GM18909 (cell line): ENCODE results near the gene KCNH5.

Experiments
- ATAC-seq: cut with Tn5 transposase; IDR thresholded peaks from one replicate; pipeline ENCODE4 v1.9.1; 2021; ENCODE audit warnings: mild to moderate bottlenecking; ENCODE audit not compliant: unreplicated experiment, poor library complexity

Gene KCNH5

DNA sequence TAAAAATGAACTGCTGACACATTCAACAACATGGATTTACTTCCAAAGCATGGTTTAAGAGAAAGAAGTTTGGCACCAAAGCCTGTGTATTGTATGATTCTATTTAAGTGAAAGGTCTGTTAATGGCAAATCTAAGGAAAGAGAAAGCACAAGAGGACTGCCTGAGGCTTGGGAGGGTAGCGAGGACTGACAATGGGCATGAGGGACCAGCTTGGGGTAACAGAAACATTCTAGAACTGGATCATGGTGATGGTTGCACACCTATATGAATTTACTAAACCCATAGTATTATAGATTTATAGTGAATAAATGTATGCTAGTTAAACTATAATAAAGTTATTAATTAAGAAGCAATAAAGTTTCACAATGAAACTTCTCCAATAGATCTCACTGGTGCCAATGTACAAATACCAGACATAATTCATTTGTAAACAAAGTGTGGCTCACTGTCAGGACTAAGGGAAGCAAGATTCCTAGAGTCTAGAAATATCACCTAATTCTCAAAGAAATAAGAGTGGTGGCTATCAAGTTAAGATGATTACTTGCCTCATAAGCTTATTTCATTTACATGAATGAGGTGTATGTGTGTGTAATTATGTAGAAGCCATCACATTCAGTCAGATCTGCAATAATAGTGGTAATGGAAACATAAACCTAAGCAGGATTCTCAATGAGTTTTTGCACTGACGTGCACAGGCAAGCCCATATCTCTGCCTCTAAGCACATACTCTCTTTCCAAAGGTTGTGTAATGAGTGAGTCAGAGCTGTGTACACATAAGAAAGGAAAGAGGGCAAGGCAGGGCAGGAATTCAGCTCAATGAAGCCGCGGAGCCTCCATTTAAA lies 353.4 kb downstream of the KCNH5 start:
- no peak for ATAC-seq

DNA sequence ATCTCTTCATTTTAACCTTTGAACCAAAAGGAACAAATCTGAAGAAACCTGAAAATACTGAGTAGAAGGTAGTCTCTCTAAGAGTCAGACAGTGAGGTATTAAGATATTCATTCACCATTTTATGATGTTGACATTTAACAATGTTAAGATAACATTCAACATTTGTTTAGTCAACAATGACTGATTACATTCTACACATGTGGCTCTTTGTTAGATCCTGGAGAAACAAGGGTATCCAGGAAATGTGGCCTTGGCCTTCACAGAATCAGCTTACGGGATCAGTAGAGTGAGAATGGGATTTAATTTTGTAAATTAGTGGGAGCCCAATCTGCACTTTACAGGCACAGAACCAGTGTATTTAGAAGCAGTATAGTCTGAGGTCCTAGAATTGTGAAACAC lies 355.5 kb downstream of the KCNH5 start:
- no peak for ATAC-seq

DNA sequence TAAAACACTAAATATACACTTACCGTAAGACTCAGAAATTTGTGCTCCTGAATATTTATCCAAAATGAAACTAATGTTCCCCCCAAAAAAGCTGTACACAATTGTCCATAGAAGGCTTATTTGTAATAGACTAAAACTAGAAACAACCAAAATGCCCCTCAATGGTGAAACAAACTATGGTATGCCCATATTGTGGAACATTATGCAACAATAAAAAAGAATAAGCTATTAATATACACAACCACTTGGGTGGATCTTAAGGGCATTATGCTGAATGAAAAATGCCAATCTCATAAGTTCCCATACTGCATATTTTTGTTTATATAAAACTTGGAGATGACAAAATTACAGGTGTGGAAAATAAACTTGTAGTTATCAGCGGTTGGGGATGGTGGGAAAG lies 357.4 kb downstream of the KCNH5 start:
- no peak for ATAC-seq

DNA sequence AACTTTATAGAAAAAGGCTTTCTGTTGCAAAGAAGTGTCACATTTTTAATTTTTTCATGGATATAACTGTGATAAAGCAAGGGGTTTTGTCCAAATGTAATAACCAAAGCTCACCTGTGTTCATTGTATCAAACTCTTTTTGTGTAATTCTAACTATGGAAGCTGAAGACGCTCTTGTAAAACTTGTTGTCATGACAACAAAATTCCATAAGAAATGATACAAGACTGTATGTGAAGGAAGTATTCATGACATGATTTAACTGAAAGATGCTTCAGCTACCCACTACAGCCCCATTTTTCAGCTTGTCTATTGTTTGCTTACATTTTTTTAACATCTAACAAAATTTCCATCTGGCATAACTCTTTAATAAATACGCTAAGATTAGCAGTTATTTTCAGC lies 360.9 kb downstream of the KCNH5 start:
- ATAC-seq, result no peak

DNA sequence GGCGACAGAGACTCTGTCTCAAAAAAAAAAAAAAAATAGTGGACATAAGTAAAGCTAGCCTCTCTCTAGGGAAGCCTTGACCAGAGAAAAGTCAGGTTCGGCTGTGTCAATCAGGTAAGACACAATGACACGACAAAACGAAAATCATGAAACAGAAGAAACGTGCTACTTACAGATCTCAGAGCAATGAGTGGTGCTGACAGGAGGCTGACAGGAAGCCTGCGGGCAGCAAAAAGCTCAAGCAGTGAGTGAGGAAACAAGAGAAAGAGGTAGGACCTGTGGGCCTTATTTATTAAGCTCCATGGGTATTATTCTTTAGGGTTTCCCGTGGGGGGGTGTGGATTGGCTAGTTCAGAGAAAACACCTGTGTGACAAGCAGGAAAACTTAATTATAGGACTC lies 363.1 kb downstream of the KCNH5 start:
- ATAC-seq, result no peak

DNA sequence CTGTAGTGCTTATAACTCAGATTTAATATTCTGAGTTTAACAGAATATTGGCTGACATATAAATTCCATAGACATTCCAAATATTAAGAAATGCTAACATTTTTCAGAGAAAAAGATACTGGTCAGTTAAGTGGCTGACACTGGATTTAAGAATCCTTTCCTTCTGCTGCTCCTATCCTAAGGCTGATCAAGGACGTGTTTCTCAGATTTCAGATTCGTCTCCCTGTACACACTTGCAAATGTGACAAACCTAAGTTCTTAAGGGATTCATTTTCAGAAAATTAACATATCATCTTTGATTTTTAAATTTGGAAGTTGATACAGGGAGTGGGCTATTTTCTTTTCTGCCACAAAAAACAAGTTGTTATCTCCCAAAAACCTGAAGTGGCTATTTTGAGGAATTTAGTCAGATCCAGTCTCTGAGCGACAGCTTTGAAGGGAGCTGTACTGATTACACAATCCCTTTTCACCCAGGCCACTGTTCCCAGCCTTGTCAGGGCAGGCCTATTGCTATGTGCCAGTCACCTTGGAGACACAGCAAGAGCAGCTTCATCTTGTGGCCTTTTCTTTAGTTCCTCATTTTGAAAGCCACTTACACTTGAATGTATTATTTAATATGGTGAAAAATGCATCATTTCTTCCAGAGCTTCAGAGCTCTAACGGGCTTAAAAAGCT lies 370.6 kb downstream of the KCNH5 start:
- no peak for ATAC-seq

DNA sequence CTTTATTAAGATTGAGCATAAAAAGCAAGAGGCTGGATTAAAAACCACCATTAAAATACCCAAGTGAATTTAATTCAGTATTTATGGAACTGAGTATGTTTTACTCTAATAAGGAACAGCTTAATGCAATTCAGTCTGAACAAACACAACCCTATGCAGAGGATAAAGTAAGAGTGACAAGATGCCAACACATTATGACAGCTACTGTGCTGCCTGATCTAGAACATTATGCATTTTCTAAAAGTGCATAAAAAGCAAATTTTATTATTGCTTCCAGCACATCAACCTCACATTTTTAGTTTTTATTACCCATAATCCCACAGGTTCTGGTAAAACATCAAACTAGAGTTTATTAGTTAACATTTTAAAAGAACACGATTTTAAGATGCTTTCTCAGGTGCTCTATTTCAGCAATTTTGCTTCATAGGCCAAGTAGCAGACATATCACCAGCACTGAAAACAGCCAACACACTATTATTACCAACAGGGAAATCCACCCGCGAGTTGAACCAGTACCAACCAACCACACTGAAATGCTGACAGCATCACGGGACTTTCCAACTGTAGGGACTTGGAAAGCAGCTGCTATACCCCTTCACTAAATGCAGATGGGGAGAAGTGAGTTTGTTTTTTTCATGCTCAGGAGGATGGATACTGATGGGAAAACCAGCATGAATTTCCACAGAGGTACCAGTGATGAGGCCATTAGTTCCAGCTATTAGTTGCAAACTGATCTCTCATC lies 372.1 kb downstream of the KCNH5 start:
- ATAC-seq, result no peak

DNA sequence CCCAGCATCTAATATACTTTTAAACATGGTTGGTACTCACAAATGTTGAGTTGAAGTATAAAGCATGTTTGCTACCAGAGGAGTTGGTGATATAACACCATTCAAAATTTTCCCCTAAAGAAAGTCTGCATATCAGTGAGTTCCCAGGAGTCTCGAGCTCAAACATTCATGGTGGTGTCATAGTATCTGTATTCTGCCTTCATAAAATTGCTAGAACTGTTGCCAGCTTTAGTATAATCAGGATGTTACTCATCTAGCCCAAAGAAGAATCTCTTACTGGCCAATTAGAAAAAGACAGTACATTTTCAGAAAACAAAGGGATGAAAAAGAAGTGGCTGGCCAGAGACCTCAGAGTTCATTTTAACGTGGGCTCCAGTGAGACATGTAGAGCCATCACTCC lies 374.7 kb downstream of the KCNH5 start:
- no peak for ATAC-seq

DNA sequence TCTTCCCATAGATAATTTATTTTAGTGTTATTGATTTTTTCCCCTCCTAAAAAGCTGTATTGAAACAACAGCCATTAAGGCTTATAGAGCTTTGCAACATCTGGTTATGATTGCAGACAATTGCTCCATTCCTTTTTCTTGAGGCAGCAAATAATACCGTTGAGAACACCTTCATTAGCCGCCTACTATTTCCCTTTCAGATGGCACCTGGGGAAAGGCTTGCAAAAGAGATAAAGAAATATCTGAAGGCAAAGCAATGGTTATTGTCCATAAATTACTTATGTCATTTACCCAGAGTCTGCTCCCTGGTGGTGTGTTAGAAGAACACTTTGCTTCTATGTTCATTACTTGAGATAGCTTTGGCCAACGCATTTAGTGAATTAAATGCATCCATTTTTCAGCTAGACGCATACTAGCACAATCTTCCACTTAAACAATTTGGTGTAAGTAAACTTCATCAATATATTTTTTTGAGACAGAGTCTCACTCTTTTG lies 377.8 kb downstream of the KCNH5 start:
- no peak for ATAC-seq

DNA sequence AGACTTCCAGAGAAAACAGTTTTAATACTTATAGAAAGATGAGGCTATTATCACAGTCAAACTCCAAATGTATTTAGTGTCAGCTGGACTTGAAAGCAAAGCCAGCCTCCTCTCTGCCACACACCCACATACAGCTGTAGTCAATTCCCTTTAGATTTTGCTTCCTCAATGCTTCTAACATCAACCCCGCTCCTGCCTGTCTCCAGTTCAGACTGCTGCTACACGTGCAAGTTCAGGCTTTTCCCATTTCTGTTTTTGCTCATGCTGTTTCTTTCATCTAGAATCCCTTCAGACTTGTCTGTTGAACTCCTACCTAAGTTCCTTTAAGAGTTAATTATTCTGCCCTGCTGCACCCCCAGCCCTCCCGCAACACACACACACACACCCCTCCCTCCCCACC lies 380.0 kb downstream of the KCNH5 start:
- no peak for ATAC-seq

DNA sequence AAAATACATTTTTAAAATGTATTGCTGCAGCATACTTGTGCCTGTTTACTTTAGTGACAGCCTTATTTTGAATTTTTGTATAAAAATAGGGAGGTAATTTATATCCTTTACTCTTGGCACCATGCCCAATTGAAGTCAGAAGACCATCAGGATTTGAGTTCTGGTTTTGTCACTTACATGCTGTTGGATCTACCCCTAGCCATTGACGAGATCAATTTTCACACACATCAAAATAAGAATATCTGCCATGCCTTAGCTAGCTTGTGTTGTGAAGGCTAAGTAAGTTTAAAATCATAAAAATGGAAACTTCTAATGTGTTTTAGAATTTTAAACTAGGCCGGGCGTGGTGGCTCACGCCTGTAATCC lies 381.8 kb downstream of the KCNH5 start:
- ATAC-seq, result no peak

DNA sequence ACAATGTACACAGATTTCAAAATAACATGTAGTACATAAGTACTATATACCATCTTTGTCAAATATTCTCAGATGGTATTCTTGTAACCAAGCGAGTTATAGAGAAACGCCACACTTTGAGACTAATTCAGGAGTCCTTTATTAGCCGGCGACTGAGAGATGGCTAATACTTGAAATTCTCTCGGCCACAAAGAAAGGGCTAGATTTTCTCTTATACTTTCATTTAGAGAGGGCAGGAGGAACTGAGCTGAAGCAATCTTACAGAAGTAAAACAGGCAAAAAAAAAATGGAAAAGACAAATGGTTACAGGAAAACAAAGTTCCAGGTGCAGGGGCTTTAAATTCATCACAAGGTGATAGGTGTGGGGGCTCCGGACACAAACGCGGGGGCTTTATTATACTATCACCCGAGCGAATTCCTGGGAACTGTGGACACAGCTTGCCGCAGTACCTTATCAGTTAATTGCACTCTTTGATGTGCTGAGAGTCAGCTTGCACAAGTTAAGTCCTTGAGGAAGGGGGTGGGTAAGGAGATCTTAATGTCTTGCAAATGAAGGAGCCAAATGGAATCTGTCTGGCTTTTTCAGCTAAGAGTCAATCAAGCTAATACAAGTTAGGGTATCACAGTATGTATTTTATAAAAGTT lies 382.3 kb downstream of the KCNH5 start:
- no peak for ATAC-seq

DNA sequence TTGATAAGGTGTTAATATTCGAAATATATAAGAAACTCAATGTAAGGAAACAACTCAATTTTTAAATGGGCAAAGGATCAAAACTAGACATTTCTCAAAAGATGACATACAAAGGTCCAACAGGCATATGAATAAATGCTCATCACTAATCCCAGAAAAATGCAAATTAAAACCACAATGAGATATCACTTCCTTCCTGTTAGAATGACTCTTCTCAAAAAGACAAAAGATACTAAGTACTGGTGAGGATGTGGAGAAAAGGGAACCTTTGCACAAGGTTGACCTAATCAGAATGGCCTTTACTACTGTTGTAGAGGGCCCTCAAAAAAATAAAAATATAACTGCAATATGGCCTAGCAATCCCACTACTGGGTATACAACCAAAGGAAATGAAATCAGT lies 383.4 kb downstream of the KCNH5 start:
- ATAC-seq, result no peak

DNA sequence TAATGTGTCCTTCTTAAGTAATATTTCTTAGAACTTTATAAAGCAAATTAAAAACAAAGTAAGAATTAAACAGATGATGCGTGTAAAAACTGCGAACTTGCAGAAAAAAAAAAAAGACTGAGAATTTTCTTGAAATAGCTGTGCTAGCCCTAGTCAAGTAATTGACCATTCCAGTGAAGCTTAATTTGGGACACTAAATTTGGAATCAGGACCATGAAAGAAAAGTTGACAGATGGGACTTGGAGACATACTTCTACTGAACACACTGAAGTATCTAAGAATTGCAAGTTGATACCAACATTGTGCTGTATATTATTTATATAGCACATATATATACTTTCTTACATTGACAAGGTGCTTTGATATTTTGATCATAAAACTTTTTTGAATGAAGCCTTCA lies 386.6 kb downstream of the KCNH5 start:
- ATAC-seq, result no peak

DNA sequence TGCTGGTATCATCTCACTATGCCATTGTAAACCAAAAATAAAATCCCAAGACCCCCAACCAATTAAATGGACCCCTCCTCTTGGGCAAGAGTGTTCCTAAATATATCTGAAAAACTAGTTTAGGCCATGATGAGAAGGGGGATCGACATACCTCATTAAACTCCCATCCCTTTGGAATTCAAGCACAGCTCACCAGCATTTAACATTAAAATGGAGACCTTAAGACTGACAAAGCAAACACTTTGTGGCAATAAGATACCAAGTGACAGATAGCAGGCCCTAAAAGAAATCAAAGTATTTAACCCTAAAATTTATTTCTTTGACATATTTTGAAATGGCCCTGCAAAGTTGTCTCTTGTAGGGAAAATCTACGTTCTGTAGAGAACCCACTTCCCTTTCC lies 387.9 kb downstream of the KCNH5 start:
- ATAC-seq, result no peak

DNA sequence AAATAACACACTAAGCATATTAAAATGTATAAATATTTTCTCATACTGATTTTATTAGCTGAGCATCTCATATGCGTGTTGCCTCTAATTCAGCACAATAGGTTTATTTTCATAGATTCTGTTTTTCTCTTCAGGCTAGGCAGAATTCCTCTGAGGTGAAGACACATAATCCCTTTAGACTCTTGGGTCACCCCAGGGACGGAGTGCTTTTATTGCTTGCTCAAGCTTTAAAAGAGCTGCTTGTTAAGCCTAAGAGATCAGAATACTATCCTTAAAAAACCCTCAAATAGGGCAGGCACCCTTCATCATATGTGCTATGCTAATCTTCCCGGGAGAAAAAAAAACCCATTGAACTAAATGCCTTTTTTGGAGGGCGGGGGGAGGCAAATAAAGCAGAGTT lies 390.1 kb downstream of the KCNH5 start:
- ATAC-seq, result no peak

DNA sequence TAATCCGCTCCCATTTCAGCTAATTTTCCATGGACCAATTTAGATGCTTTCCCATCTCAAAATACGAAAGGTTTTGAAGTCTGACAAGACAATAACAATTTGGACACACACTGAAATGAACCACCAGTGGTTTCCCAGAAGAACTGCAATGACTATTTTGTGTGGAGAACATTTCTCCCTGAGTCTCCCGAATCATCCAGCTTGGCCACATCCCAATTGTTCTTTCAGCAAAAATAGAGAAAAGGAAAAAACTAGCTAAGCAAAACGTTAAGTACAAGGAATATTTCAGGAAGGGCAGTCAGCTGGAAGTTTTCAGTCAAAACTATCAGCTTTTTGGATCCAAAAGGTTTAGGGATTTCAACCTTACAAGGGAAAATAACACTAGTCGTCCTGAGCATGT lies 390.6 kb downstream of the KCNH5 start:
- no peak for ATAC-seq
